GM12878 (cell line): Measurements from ENCODE around the gene NEK10. TPM values are rescaled to one million over a fixed set of nuclear protein-coding genes. Genes with fewer than 3 reads are reported as not detected.
A peak's percentile ranks its signal among the peaks of the same experiment; 100 is the strongest.

Experiments
- CBX5 ChIP-seq: sonication (generic); IDR thresholded peaks from 2 replicates; pipeline ENCODE4 v1.6.1; 2016; ENCODE audit warnings: low read depth, moderate library complexity, mild to moderate bottlenecking, inconsistent platforms
- FOXK2 ChIP-seq: fragments of 450-650 bp; IDR thresholded peaks from 2 replicates; pipeline ENCODE4 v1.6.1; 2017; ENCODE audit warnings: mild to moderate bottlenecking, moderate library complexity
- HDAC6 ChIP-seq: fragments of 200-600 bp; sonication (generic); IDR thresholded peaks from one replicate; pipeline ENCODE4 v1.8.0; 2017; ENCODE audit warnings: antibody characterized with exemption; ENCODE audit not compliant: unreplicated experiment
- IRF4 ChIP-seq: IDR thresholded peaks from 2 replicates; pipeline ENCODE4 v1.6.1; 2011; ENCODE audit warnings: low read depth, low read length
- MEF2B ChIP-seq: fragments of 450-650 bp; IDR thresholded peaks from 2 replicates; pipeline ENCODE4 v1.6.1; 2018; ENCODE audit warnings: mild to moderate bottlenecking, moderate library complexity; ENCODE audit not compliant: partially characterized antibody, poor library complexity, severe bottlenecking
- PAX8 ChIP-seq: fragments of 450-650 bp; IDR thresholded peaks from 2 replicates; pipeline ENCODE4 v1.6.1; 2017; ENCODE audit warnings: mild to moderate bottlenecking, moderate library complexity
- RBBP5 ChIP-seq: fragments of 200-600 bp; sonication (generic); conservative IDR thresholded peaks from 2 replicates; pipeline ENCODE4 v1.6.1; 2016
- RUNX3 ChIP-seq: IDR thresholded peaks from 2 replicates; pipeline ENCODE4 v1.6.1; 2012; ENCODE audit warnings: low read length, inconsistent platforms
- STAT3 ChIP-seq: IDR thresholded peaks from 2 replicates; pipeline ENCODE4 v1.6.1; 2011; ENCODE audit warnings: low read depth, low read length, improper control_type of control experiment
- WRNIP1 ChIP-seq: IDR thresholded peaks from 2 replicates; pipeline ENCODE4 v1.6.1; 2011; ENCODE audit warnings: low read depth, low read length, improper control_type of control experiment, borderline replicate concordance
- ZNF207 ChIP-seq: fragments of 450-650 bp; IDR thresholded peaks from 2 replicates; pipeline ENCODE4 v1.6.1; 2014; ENCODE audit warnings: antibody characterized with exemption, mild to moderate bottlenecking, borderline replicate concordance
- ZNF274 ChIP-seq: IDR thresholded peaks from one replicate; pipeline ENCODE4 v1.8.0; 2011; ENCODE audit not compliant: insufficient read length, insufficient read depth
- polyA plus RNA-seq, 11 experiments: library from polyadenylated mRNA; depleted of rRNA in 4 of 11; unstranded in 6 of 11; stranded (reverse) in 5 of 11; fragments of >200 nt; fragmentation: Nextera tagmentation in 4 of 11; fragmentation: Illumina TruSeq in 1 of 11; extraction: Ambion mirVana in 4 of 11; extraction: Trizol in 1 of 11; gene quantifications; 1 replicate in 1 of 11; 2 replicates in 10 of 11; pipeline versions ENCODE4 v1.2.1 to v1.2.3, GENCODE V29; 2011 to 2016; ENCODE audit warnings: inconsistent platforms in 2 of 11, missing spikeins in 2 of 11, low read depth in 1 of 11
- total RNA-seq, 4 experiments: library from RNA; depleted of rRNA in 3 of 4; stranded (reverse); fragments of >200 nt in 3 of 4; fragmentation: Illumina TruSeq in 1 of 4; extraction: Trizol in 1 of 4; gene quantifications; 2 replicates each; pipeline versions ENCODE4 v1.2.1 to v1.2.3, GENCODE V29; 2013 to 2021
- TF ChIP-seq, protein P1 (sequence below): fragments of 450-650 bp; IDR thresholded peaks from 2 replicates; pipeline ENCODE4 v1.6.1; 2016; ENCODE audit warnings: mild to moderate bottlenecking, moderate library complexity, borderline replicate concordance
- TF ChIP-seq, protein P2 (sequence below): fragments of 450-650 bp; formaldehyde crosslinking; IDR thresholded peaks from 2 replicates; pipeline ENCODE4 v1.4.0; 2022; ENCODE audit warnings: mild to moderate bottlenecking, moderate library complexity
- TF ChIP-seq, protein P3 (sequence below): fragments of 450-650 bp; IDR thresholded peaks from 2 replicates; pipeline ENCODE4 v1.6.1; 2017; ENCODE audit warnings: mild to moderate bottlenecking, moderate library complexity
- TF ChIP-seq, protein P4 (sequence below): fragments of 450-650 bp; IDR thresholded peaks from 2 replicates; pipeline ENCODE4 v1.6.1; 2017; ENCODE audit warnings: mild to moderate bottlenecking

The NEK10 gene
- total and polyA plus RNA-seq, 10 of the 15 experiments (the other 5 are each of a cell fraction or from before 2014, with no cell fraction given) = 0.06 to 0.40 (median 0.16) TPM; not detected in 2

DNA sequence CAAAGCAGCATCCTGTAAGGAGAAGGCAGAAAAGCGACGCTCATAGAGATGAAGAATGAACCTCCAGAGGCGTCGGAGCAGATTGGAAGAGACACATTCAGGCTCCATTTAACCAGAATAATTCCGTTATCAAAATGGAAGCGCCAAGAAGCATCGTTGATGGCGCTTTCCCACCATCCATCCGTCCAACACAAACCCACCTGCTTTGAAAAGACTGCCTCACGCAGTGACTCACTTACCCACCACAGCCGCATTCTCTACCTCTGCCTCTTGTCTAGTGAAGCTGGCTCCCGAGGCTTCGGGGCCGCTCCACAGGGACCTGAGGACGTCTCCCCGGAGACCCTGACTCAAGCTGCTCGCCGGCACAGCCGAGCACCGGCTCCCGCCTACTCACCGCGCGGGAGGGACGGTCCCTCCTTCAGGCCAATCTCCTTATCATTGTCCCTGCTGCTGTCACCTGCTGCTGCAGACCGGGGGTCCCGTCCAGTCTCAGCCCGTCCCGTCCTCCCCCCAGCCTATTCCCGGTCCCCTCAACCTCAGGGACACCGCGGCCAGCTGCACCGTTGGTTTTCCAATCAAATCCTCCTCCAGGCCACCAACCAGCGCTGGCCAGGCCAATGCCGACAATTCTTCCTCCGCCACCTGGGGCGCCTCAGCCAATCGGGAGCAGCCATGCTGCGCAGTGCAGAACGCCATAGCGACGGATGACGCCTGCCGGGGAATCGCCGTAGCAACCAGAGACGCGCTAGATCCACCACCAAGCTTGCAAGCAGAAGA, at the start of gene NEK10 (continued):
- TF ChIP-seq STAT3 = peak; percentile 87; the same call in 1 of the 2 replicates
- TF ChIP-seq, protein P1, sequence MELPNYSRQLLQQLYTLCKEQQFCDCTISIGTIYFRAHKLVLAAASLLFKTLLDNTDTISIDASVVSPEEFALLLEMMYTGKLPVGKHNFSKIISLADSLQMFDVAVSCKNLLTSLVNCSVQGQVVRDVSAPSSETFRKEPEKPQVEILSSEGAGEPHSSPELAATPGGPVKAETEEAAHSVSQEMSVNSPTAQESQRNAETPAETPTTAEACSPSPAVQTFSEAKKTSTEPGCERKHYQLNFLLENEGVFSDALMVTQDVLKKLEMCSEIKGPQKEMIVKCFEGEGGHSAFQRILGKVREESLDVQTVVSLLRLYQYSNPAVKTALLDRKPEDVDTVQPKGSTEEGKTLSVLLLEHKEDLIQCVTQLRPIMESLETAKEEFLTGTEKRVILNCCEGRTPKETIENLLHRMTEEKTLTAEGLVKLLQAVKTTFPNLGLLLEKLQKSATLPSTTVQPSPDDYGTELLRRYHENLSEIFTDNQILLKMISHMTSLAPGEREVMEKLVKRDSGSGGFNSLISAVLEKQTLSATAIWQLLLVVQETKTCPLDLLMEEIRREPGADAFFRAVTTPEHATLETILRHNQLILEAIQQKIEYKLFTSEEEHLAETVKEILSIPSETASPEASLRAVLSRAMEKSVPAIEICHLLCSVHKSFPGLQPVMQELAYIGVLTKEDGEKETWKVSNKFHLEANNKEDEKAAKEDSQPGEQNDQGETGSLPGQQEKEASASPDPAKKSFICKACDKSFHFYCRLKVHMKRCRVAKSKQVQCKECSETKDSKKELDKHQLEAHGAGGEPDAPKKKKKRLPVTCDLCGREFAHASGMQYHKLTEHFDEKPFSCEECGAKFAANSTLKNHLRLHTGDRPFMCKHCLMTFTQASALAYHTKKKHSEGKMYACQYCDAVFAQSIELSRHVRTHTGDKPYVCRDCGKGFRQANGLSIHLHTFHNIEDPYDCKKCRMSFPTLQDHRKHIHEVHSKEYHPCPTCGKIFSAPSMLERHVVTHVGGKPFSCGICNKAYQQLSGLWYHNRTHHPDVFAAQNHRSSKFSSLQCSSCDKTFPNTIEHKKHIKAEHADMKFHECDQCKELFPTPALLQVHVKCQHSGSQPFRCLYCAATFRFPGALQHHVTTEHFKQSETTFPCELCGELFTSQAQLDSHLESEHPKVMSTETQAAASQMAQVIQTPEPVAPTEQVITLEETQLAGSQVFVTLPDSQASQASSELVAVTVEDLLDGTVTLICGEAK = peak; percentile 83
- no peak for TF ChIP-seq ZNF274
- 0 out of 2 replicates have a peak, but pooled peaks have one; percentile 34 for TF ChIP-seq ZNF207
- no peak for TF ChIP-seq WRNIP1
- TF ChIP-seq RBBP5 = no peak
- no peak for TF ChIP-seq FOXK2
- TF ChIP-seq MEF2B = peak; percentile 74
- TF ChIP-seq PAX8 = no peak
- TF ChIP-seq, protein P2, sequence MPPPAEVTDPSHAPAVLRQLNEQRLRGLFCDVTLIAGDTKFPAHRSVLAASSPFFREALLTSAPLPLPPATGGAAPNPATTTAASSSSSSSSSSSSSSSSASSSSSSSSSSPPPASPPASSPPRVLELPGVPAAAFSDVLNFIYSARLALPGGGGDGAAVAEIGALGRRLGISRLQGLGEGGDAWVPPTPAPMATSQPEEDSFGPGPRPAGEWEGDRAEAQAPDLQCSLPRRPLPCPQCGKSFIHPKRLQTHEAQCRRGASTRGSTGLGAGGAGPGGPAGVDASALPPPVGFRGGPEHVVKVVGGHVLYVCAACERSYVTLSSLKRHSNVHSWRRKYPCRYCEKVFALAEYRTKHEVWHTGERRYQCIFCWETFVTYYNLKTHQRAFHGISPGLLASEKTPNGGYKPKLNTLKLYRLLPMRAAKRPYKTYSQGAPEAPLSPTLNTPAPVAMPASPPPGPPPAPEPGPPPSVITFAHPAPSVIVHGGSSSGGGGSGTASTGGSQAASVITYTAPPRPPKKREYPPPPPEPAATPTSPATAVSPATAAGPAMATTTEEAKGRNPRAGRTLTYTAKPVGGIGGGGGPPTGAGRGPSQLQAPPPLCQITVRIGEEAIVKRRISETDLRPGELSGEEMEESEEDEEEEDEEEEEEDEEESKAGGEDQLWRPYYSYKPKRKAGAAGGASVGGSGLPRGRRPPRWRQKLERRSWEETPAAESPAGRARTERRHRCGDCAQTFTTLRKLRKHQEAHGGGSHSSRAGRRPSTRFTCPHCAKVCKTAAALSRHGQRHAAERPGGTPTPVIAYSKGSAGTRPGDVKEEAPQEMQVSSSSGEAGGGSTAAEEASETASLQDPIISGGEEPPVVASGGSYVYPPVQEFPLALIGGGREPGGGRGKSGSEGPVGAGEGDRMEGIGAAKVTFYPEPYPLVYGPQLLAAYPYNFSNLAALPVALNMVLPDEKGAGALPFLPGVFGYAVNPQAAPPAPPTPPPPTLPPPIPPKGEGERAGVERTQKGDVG (CRISPR knock-in tag) = no peak
- TF ChIP-seq RUNX3 = no peak
- TF ChIP-seq, protein P3, sequence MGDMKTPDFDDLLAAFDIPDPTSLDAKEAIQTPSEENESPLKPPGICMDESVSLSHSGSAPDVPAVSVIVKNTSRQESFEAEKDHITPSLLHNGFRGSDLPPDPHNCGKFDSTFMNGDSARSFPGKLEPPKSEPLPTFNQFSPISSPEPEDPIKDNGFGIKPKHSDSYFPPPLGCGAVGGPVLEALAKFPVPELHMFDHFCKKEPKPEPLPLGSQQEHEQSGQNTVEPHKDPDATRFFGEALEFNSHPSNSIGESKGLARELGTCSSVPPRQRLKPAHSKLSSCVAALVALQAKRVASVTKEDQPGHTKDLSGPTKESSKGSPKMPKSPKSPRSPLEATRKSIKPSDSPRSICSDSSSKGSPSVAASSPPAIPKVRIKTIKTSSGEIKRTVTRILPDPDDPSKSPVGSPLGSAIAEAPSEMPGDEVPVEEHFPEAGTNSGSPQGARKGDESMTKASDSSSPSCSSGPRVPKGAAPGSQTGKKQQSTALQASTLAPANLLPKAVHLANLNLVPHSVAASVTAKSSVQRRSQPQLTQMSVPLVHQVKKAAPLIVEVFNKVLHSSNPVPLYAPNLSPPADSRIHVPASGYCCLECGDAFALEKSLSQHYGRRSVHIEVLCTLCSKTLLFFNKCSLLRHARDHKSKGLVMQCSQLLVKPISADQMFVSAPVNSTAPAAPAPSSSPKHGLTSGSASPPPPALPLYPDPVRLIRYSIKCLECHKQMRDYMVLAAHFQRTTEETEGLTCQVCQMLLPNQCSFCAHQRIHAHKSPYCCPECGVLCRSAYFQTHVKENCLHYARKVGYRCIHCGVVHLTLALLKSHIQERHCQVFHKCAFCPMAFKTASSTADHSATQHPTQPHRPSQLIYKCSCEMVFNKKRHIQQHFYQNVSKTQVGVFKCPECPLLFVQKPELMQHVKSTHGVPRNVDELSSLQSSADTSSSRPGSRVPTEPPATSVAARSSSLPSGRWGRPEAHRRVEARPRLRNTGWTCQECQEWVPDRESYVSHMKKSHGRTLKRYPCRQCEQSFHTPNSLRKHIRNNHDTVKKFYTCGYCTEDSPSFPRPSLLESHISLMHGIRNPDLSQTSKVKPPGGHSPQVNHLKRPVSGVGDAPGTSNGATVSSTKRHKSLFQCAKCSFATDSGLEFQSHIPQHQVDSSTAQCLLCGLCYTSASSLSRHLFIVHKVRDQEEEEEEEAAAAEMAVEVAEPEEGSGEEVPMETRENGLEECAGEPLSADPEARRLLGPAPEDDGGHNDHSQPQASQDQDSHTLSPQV = no peak
- TF ChIP-seq CBX5 = no peak
- TF ChIP-seq, protein P4, sequence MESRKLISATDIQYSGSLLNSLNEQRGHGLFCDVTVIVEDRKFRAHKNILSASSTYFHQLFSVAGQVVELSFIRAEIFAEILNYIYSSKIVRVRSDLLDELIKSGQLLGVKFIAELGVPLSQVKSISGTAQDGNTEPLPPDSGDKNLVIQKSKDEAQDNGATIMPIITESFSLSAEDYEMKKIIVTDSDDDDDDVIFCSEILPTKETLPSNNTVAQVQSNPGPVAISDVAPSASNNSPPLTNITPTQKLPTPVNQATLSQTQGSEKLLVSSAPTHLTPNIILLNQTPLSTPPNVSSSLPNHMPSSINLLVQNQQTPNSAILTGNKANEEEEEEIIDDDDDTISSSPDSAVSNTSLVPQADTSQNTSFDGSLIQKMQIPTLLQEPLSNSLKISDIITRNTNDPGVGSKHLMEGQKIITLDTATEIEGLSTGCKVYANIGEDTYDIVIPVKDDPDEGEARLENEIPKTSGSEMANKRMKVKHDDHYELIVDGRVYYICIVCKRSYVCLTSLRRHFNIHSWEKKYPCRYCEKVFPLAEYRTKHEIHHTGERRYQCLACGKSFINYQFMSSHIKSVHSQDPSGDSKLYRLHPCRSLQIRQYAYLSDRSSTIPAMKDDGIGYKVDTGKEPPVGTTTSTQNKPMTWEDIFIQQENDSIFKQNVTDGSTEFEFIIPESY = no peak
- TF ChIP-seq HDAC6 = no peak
- TF ChIP-seq IRF4 = 0 out of 2 replicates have a peak, but pooled peaks have one; percentile 24
